ENCODE measurements around the gene UGGT1. TPM values are rescaled to one million over a fixed set of nuclear protein-coding genes. Genes with fewer than 3 reads are reported as not detected.

Gene UGGT1
- total RNA-seq, 1 donor: 80.0 TPM

DNA sequence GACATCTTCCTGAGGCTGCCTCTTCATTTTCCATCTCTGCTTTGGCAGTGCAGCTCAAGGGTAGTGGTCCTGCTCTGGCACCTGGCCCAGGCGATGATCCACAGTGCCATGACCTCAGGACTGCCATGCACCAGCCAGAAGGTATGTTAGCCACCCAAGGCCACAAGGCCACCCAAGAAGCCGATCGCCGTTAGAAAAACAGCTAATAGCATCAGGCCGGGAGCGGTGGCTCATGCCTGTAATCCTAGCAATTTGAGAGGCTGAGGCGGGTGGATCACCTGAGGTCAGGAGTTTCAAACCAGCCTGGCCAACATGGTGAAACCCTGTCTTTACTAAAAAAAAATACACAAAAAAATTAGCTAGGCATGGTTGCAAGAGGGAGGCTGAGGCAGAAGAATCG is 28.4 kb upstream of the UGGT1 start:
- H3K36me3 ChIP-seq (ENCODE audit: insufficient read depth, low read length): no peaks in the 10 kb centered on the region
- H3K79me2 ChIP-seq (ENCODE audit: insufficient read depth, low read length): no peaks in the 10 kb centered on the region
- H3K4me3 ChIP-seq (ENCODE audit: insufficient read depth, low read length): no peak overlapping the region
- TF ChIP-seq, protein P1, sequence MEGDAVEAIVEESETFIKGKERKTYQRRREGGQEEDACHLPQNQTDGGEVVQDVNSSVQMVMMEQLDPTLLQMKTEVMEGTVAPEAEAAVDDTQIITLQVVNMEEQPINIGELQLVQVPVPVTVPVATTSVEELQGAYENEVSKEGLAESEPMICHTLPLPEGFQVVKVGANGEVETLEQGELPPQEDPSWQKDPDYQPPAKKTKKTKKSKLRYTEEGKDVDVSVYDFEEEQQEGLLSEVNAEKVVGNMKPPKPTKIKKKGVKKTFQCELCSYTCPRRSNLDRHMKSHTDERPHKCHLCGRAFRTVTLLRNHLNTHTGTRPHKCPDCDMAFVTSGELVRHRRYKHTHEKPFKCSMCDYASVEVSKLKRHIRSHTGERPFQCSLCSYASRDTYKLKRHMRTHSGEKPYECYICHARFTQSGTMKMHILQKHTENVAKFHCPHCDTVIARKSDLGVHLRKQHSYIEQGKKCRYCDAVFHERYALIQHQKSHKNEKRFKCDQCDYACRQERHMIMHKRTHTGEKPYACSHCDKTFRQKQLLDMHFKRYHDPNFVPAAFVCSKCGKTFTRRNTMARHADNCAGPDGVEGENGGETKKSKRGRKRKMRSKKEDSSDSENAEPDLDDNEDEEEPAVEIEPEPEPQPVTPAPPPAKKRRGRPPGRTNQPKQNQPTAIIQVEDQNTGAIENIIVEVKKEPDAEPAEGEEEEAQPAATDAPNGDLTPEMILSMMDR (IDR thresholded peaks at IDR 0.05; ENCODE audit: extremely low read depth, low read depth, low read length): no peak
- no peak overlapping the region for H3K4me2 ChIP-seq (ENCODE audit: insufficient read depth, low read length)
- no peak overlapping the region for H2AFZ ChIP-seq (ENCODE audit: low read length)
- no peak for DNase-seq (ENCODE audit: insufficient read length, low spot score, missing footprints)
- H3K4me1 ChIP-seq (ENCODE audit: insufficient read depth, low read length): no peaks in the 10 kb centered on the region
- no peaks in the 10 kb centered on the region for H3K9me3 ChIP-seq (ENCODE audit: low read depth, low read length)
- no peaks in the 10 kb centered on the region for H4K20me1 ChIP-seq (ENCODE audit: insufficient read depth, low read length)
- no peak overlapping the region for H3K27ac ChIP-seq (ENCODE audit: low read depth, low read length)
- no peaks in the 10 kb centered on the region for H3K27me3 ChIP-seq (ENCODE audit: insufficient read depth, low read length)

DNA sequence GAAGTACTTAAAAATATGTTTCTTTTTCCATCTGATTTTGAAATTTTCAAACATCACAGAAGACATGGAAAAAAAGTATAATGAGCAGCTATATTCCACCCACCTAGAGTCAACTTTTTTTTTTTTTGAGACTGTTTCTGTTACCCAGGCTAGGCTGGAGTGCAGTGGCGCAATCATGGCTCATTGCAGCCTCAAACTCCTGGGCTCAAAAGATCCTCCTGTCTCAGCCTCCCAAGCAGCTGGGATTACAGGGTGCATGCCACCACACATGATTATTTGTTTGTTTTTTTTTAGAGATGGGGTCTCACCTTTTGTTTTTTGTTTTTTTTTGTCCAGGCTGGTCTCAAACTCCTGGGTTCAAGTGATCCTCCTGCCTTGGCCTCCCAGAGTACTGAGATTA is 26.6 kb upstream of the UGGT1 start:
- Histone ChIP-seq H3K27me3 (ENCODE audit: insufficient read depth, low read length) (no peaks in the 10 kb centered on the region), H3K36me3 (ENCODE audit: insufficient read depth, low read length) (no peaks in the 10 kb centered on the region), H4K20me1 (ENCODE audit: insufficient read depth, low read length) (no peaks in the 10 kb centered on the region), H3K9me3 (ENCODE audit: low read depth, low read length) (no peaks in the 10 kb centered on the region), H3K4me2 (ENCODE audit: insufficient read depth, low read length) (no peak overlapping the region), H3K27ac (ENCODE audit: low read depth, low read length) (no peak overlapping the region), H3K4me3 (ENCODE audit: insufficient read depth, low read length) (no peak overlapping the region), H2AFZ (ENCODE audit: low read length) (no peak overlapping the region), H3K79me2 (ENCODE audit: insufficient read depth, low read length) (no peaks in the 10 kb centered on the region), H3K4me1 (ENCODE audit: insufficient read depth, low read length) (no peaks in the 10 kb centered on the region)
- TF ChIP-seq, protein P1 (IDR thresholded peaks at IDR 0.05; ENCODE audit: extremely low read depth, low read depth, low read length): no peak
- DNase-seq (ENCODE audit: insufficient read length, low spot score, missing footprints): no peak

DNA sequence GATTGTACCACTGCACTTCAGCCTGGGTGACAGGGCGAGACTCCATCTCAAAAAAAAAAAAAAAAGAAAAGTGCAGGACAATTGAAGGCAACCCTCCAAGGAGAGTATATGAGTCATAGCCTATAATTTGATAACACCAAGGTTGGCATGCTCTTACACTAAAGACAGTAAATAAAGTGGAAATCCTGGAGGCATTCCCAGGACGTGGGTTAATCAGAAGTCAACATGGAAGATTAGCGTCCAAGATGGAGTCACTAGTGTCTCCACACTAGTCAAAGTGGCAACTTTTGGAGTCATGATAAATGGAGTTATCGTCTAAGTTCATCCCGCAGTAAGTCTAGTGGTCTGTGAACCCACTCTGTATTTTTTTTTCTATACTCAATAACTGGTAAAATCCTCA is 21.2 kb upstream of the UGGT1 start:
- H3K27me3 ChIP-seq (ENCODE audit: insufficient read depth, low read length): no peaks in the 10 kb centered on the region
- H4K20me1 ChIP-seq (ENCODE audit: insufficient read depth, low read length): no peaks in the 10 kb centered on the region
- no peak overlapping the region for H3K27ac ChIP-seq (ENCODE audit: low read depth, low read length)
- TF ChIP-seq, protein P1 (IDR thresholded peaks at IDR 0.05; ENCODE audit: extremely low read depth, low read depth, low read length): no peak
- no peak overlapping the region for H3K4me3 ChIP-seq (ENCODE audit: insufficient read depth, low read length)
- no peak overlapping the region for H3K4me2 ChIP-seq (ENCODE audit: insufficient read depth, low read length)
- DNase-seq (ENCODE audit: insufficient read length, low spot score, missing footprints): peak; percentile 37
- no peaks in the 10 kb centered on the region for H3K79me2 ChIP-seq (ENCODE audit: insufficient read depth, low read length)
- no peaks in the 10 kb centered on the region for H3K4me1 ChIP-seq (ENCODE audit: insufficient read depth, low read length)
- no peak overlapping the region for H2AFZ ChIP-seq (ENCODE audit: low read length)
- no peaks in the 10 kb centered on the region for H3K9me3 ChIP-seq (ENCODE audit: low read depth, low read length)
- no peaks in the 10 kb centered on the region for H3K36me3 ChIP-seq (ENCODE audit: insufficient read depth, low read length)

DNA sequence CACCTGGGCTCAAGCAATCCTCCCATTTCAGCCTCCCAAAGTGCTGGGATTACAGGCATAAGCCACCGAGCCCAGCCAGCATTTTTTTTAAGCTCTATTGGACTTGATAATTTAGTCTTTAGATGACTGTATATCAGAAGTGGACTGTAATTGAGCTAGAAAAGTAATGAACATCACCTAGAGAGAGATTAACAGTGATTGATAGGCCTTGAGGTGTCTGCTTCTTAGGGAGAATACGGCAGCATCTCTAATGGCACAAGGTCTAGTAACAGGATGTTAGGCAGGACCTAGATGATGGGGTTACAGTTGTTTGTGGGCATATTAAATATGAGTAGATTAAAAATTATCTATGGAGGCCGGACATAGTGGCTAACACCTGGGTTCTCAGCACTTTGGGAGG is 17.7 kb upstream of the UGGT1 start:
- TF ChIP-seq, protein P1 (IDR thresholded peaks at IDR 0.05; ENCODE audit: extremely low read depth, low read depth, low read length): no peak
- Histone ChIP-seq H3K27ac (ENCODE audit: low read depth, low read length) (no peak overlapping the region), H3K4me1 (ENCODE audit: insufficient read depth, low read length) (no peaks in the 10 kb centered on the region), H3K27me3 (ENCODE audit: insufficient read depth, low read length) (no peaks in the 10 kb centered on the region), H4K20me1 (ENCODE audit: insufficient read depth, low read length) (no peaks in the 10 kb centered on the region), H3K4me3 (ENCODE audit: insufficient read depth, low read length) (no peak overlapping the region), H3K36me3 (ENCODE audit: insufficient read depth, low read length) (no peaks in the 10 kb centered on the region), H3K9me3 (ENCODE audit: low read depth, low read length) (no peaks in the 10 kb centered on the region), H3K79me2 (ENCODE audit: insufficient read depth, low read length) (no peaks in the 10 kb centered on the region), H3K4me2 (ENCODE audit: insufficient read depth, low read length) (no peak overlapping the region), H2AFZ (ENCODE audit: low read length) (no peak overlapping the region)
- DNase-seq (ENCODE audit: insufficient read length, low spot score, missing footprints): no peak

Data from osteoblast (primary cell).